SK-N-SH (cell line): Measurements from ENCODE around the gene KCNH8. TPM values are rescaled to one million over a fixed set of nuclear protein-coding genes. Genes with fewer than 3 reads are reported as not detected.

Source experiments
- CTCF ChIA-PET: fragments of 300-600, 350-600 bp; formaldehyde crosslinking; extraction: SDS; loops from one replicate; lab custom pipeline; 2021; lab: Yijun Ruan, JAX
- POLR2A ChIA-PET: fragments of 350-600 bp; sonication (Branson Sonifier 250); formaldehyde crosslinking; extraction: SDS; loops from one replicate; lab custom pipeline; 2020; ENCODE audit warnings: antibody characterized with exemption, inconsistent platforms; lab: Yijun Ruan, JAX
- DNase-seq: peaks from one replicate; pipeline ENCODE4 v3.0.0; 2012
- H2AFZ ChIP-seq: fragments of 200-600 bp; sonication (generic); 2 replicates; pipeline ENCODE4 v1.8.1; 2016; ENCODE audit warnings: antibody characterized with exemption, mild to moderate bottlenecking, low read depth
- H3F3A ChIP-seq: fragments of 200-600 bp; sonication (generic); replicated peaks from 2 replicates; pipeline ENCODE3; 2016; ENCODE audit warnings: antibody characterized with exemption, mild to moderate bottlenecking; ENCODE audit not compliant: insufficient read depth
- H3K27ac ChIP-seq, 2 experiments: fragments of 200-500 bp in 1 of 2; fragments of 200-600 bp in 1 of 2; sonication (Bioruptor generic) in 1 of 2; sonication (generic), shearing (Covaris generic) in 1 of 2; 2 replicates each; pipeline versions ENCODE4 v1.5.1 to v1.6.1; 2014 to 2016; ENCODE audit warnings: low read depth in 2 of 2, inconsistent platforms in 1 of 2, low read length in 1 of 2, mild to moderate bottlenecking in 1 of 2, mixed read lengths in 1 of 2
- H3K27me3 ChIP-seq: fragments of 200-600 bp; sonication (generic), shearing (Covaris generic); 2 replicates; pipeline ENCODE4 v1.6.1; 2016; ENCODE audit warnings: mixed run types; ENCODE audit not compliant: insufficient read depth
- H3K36me3 ChIP-seq, 2 experiments: fragments of 200-500 bp in 1 of 2; fragments of 200-600 bp in 1 of 2; sonication (Bioruptor generic) in 1 of 2; sonication (generic) in 1 of 2; replicated peaks in 1 of 2; 2 replicates each; pipeline versions ENCODE3 to v1.5.1; 2014 to 2016; ENCODE audit warnings: low read length in 1 of 2, mild to moderate bottlenecking in 1 of 2; ENCODE audit not compliant: insufficient read depth in 2 of 2, control insufficient read depth in 1 of 2
- H3K4me1 ChIP-seq, 2 experiments: fragments of 200-500 bp in 1 of 2; fragments of 200-600 bp in 1 of 2; sonication (Bioruptor generic) in 1 of 2; sonication (generic), shearing (Covaris generic) in 1 of 2; 2 replicates each; pipeline versions ENCODE4 v1.5.1 to v1.6.1; 2014 to 2016; ENCODE audit warnings: low read depth in 1 of 2, low read length in 1 of 2, mixed run types in 1 of 2; ENCODE audit not compliant: insufficient read depth in 2 of 2, control insufficient read depth in 1 of 2
- H3K4me2 ChIP-seq: fragments of 200-600 bp; sonication (generic), shearing (Covaris generic); 2 replicates; pipeline ENCODE4 v1.6.1; 2017; ENCODE audit warnings: mixed run types
- H3K4me3 ChIP-seq, 2 experiments: fragments of 200-500 bp in 1 of 2; fragments of 200-600 bp in 1 of 2; sonication (Bioruptor generic) in 1 of 2; sonication (generic), shearing (Covaris generic) in 1 of 2; 2 replicates each; pipeline versions ENCODE4 v1.5.1 to v1.8.1; 2014 to 2016; ENCODE audit warnings: low read depth in 2 of 2, inconsistent platforms in 1 of 2, low read length in 1 of 2, mild to moderate bottlenecking in 1 of 2, mixed read lengths in 1 of 2, moderate library complexity in 1 of 2
- H3K79me2 ChIP-seq: fragments of 200-600 bp; sonication (generic); 2 replicates; pipeline ENCODE4 v1.8.1; 2017; ENCODE audit warnings: mild to moderate bottlenecking; ENCODE audit not compliant: insufficient read depth
- H3K9ac ChIP-seq: fragments of 200-600 bp; sonication (generic); 2 replicates; pipeline ENCODE4 v1.6.1; 2017; ENCODE audit warnings: mixed run types
- H3K9me2 ChIP-seq: fragments of 200-600 bp; sonication (generic); 2 replicates; pipeline ENCODE4 v1.6.1; 2017; ENCODE audit warnings: mixed run types
- H3K9me3 ChIP-seq: fragments of 200-600 bp; sonication (generic); 2 replicates; pipeline ENCODE4 v1.6.1; 2017; ENCODE audit warnings: mixed run types, mild to moderate bottlenecking, moderate library complexity
- H4K20me1 ChIP-seq: fragments of 200-600 bp; sonication (generic); 2 replicates; pipeline ENCODE4 v1.6.1; 2017; ENCODE audit warnings: mild to moderate bottlenecking, mixed run types; ENCODE audit not compliant: insufficient read depth
- EP300 ChIP-seq, 2 experiments: IDR thresholded peaks; 2 replicates each; pipeline versions ENCODE4 v1.4.0 to v1.6.1; 2012; ENCODE audit warnings: borderline replicate concordance in 1 of 2, low read depth in 1 of 2, low read length in 1 of 2
- EZH2phosphoT487 ChIP-seq: fragments of 200-600 bp; sonication (generic); IDR thresholded peaks from 2 replicates; pipeline ENCODE4 v1.6.1; 2017; ENCODE audit warnings: low read depth, mixed run types, mild to moderate bottlenecking, antibody characterized with exemption, moderate library complexity, borderline replicate concordance
- FOSL2 ChIP-seq: IDR thresholded peaks from 2 replicates; pipeline ENCODE4 v1.4.0; 2012; ENCODE audit warnings: low read depth, mild to moderate bottlenecking, moderate library complexity, borderline replicate concordance
- GATA2 ChIP-seq: sonication (generic); formaldehyde crosslinking; IDR thresholded peaks from 2 replicates; pipeline ENCODE4 v1.5.0; 2020; ENCODE audit warnings: mild to moderate bottlenecking, missing genetic modification reagents
- JUND ChIP-seq: IDR thresholded peaks from 2 replicates; pipeline ENCODE4 v1.4.0; 2012
- NFIC ChIP-seq: IDR thresholded peaks from 2 replicates; pipeline ENCODE4 v1.4.0; 2012; ENCODE audit warnings: borderline replicate concordance
- NRF1 ChIP-seq: IDR thresholded peaks from 2 replicates; pipeline ENCODE4 v1.6.1; 2012; ENCODE audit warnings: low read depth, mild to moderate bottlenecking, low read length
- RAD21 ChIP-seq: IDR thresholded peaks from 2 replicates; pipeline ENCODE4 v1.6.1; 2012; ENCODE audit warnings: mild to moderate bottlenecking, low read length
- RCOR1 ChIP-seq: fragments of 150-350 bp; IDR thresholded peaks from 2 replicates; pipeline ENCODE4 v1.6.1; 2017; ENCODE audit warnings: antibody characterized with exemption, low read length
- RFX5 ChIP-seq: IDR thresholded peaks from 2 replicates; pipeline ENCODE4 v1.6.1; 2012; ENCODE audit warnings: mild to moderate bottlenecking, improper control_type of control experiment, low read length
- RXRA ChIP-seq: IDR thresholded peaks from 2 replicates; pipeline ENCODE4 v1.4.0; 2012; ENCODE audit warnings: low read depth, mild to moderate bottlenecking, borderline replicate concordance
- SMC3 ChIP-seq: IDR thresholded peaks from 2 replicates; pipeline ENCODE4 v1.6.1; 2012; ENCODE audit warnings: low read depth, low read length, improper control_type of control experiment
- TCF12 ChIP-seq: IDR thresholded peaks from 2 replicates; pipeline ENCODE4 v1.4.0; 2012
- TEAD4 ChIP-seq: IDR thresholded peaks from 2 replicates; pipeline ENCODE4 v1.4.0; 2012; ENCODE audit warnings: mild to moderate bottlenecking, borderline replicate concordance; ENCODE audit not compliant: insufficient read depth
- YY1 ChIP-seq: IDR thresholded peaks from 2 replicates; pipeline ENCODE4 v1.4.0; 2012; ENCODE audit warnings: low read depth, mild to moderate bottlenecking
- WGBS: methylation state at CpG from one replicate; pipeline ENCODE4 v1.1.6; 2017; ENCODE audit warnings: low lambda C conversion rate; 5-methylcytosine and 5-hydroxymethylcytosine counted together
- polyA plus RNA-seq, 3 experiments: library from polyadenylated mRNA; depleted of rRNA; stranded (reverse); fragments of >200 nt; gene quantifications; 2 replicates each; pipeline ENCODE4 v1.2.3, GENCODE V29; 2012
- TF ChIP-seq, protein P1 (sequence below): fragments of 150-350 bp; IDR thresholded peaks from 2 replicates; pipeline ENCODE4 v1.6.1; 2017; ENCODE audit warnings: antibody characterized with exemption, low read length, low read depth, borderline replicate concordance
- TF ChIP-seq, protein P2 (sequence below): fragments of 150-350 bp; IDR thresholded peaks from 2 replicates; pipeline ENCODE4 v1.6.1; 2016; ENCODE audit warnings: mild to moderate bottlenecking, low read depth, low read length
- TF ChIP-seq, protein P3 (sequence below): IDR thresholded peaks from 2 replicates; pipeline ENCODE4 v1.4.0; 2012; ENCODE audit warnings: low read depth, borderline replicate concordance

The KCNH8 gene
- polyA plus RNA-seq, 1 of the 3 experiments (the other 2 are of a cell fraction), result 0.05 TPM

DNA sequence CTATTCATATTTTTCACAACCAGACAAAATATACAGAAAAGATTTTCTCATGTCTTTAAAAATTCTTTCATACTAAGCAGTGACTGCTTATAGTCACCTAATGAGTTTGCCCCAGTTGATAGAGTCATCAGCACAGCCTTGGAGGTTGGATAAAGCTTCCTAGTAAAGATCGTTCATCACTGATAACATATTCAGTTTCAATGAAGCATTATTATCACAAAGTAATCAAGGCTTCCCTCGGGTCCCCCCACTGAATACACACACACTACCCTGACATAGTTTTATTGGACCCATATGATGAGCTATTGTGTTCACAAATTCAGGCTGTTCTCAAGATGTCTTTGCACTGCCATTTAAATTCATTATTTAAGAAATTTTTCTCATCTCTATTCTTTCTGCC, 297.8 kb downstream of the KCNH8 start:
- no peaks in the 10 kb centered on the region for H3F3A ChIP-seq
- TF ChIP-seq EP300 (IDR thresholded peaks at IDR 0.05; ENCODE audit: borderline replicate concordance in 1 of 2, low read depth in 1 of 2, low read length in 1 of 2) (no peak), GATA2 (CRISPR knock-in tag) (no peak), RCOR1 (no peak), RAD21 (no peak), YY1 (no peak), RFX5 (no peak)
- TF ChIP-seq, protein P1, sequence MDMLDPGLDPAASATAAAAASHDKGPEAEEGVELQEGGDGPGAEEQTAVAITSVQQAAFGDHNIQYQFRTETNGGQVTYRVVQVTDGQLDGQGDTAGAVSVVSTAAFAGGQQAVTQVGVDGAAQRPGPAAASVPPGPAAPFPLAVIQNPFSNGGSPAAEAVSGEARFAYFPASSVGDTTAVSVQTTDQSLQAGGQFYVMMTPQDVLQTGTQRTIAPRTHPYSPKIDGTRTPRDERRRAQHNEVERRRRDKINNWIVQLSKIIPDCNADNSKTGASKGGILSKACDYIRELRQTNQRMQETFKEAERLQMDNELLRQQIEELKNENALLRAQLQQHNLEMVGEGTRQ, result no peak
- TF ChIP-seq, protein P2, sequence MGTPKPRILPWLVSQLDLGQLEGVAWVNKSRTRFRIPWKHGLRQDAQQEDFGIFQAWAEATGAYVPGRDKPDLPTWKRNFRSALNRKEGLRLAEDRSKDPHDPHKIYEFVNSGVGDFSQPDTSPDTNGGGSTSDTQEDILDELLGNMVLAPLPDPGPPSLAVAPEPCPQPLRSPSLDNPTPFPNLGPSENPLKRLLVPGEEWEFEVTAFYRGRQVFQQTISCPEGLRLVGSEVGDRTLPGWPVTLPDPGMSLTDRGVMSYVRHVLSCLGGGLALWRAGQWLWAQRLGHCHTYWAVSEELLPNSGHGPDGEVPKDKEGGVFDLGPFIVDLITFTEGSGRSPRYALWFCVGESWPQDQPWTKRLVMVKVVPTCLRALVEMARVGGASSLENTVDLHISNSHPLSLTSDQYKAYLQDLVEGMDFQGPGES, result no peak
- no peaks in the 10 kb centered on the region for H3K9me3 ChIP-seq
- no peak overlapping the region for H2AFZ ChIP-seq
- H3K4me2 ChIP-seq, result no peak overlapping the region
- H3K27me3 ChIP-seq, result no peaks in the 10 kb centered on the region
- DNase-seq, result no peak
- H3K4me1 ChIP-seq, result no peaks in the 10 kb centered on the region
- WGBS, result 13% methylated on average over 2 of the region's 2 CpGs
- H3K79me2 ChIP-seq, result no peaks in the 10 kb centered on the region
- ChIA-PET POLR2A (no interaction called here), CTCF (no interaction called here)
- H3K27ac ChIP-seq, result no peak overlapping the region
- no peaks in the 10 kb centered on the region for H3K36me3 ChIP-seq
- H3K9ac ChIP-seq, result no peak overlapping the region
- H3K9me2 ChIP-seq, result no peaks in the 10 kb centered on the region
- no peaks in the 10 kb centered on the region for H4K20me1 ChIP-seq
- no peak overlapping the region for H3K4me3 ChIP-seq

DNA sequence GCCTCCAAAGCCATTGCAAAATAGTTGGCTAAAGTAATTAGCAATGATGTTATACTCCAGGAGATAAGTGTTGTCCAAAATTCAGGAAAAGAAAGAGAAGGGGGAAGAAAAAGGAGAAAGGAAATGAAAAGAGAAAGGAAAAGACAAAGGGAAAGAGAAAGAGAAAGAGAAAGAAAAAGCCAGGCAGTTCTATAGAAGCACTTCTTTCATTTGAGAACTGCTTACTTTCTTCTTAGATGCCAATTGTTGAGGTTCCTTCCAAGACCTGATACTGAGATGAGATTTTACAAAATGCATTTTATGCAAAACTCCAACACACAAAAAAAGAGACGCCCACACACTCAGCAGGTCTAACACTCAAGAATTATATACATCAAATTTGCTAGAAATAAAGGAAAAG, 298.4 kb downstream of the KCNH8 start:
- Histone ChIP-seq H3K4me3 (no peak overlapping the region), H3K4me1 (no peaks in the 10 kb centered on the region), H3K9ac (no peak overlapping the region), H3F3A (no peaks in the 10 kb centered on the region), H3K79me2 (no peaks in the 10 kb centered on the region), H3K36me3 (no peaks in the 10 kb centered on the region), H3K27me3 (no peaks in the 10 kb centered on the region), H2AFZ (no peak overlapping the region), H4K20me1 (no peaks in the 10 kb centered on the region), H3K27ac (no peak overlapping the region), H3K9me2 (no peaks in the 10 kb centered on the region), H3K9me3 (no peaks in the 10 kb centered on the region), H3K4me2 (no peak overlapping the region)
- no peak for DNase-seq
- ChIA-PET POLR2A (no interaction called here), CTCF (no interaction called here)
- TF ChIP-seq JUND (no peak), GATA2 (CRISPR knock-in tag) (no peak)
- TF ChIP-seq, all 33 proteins: peak for 0
- 11% methylated on average over 1 of the region's 1 CpG for WGBS

DNA sequence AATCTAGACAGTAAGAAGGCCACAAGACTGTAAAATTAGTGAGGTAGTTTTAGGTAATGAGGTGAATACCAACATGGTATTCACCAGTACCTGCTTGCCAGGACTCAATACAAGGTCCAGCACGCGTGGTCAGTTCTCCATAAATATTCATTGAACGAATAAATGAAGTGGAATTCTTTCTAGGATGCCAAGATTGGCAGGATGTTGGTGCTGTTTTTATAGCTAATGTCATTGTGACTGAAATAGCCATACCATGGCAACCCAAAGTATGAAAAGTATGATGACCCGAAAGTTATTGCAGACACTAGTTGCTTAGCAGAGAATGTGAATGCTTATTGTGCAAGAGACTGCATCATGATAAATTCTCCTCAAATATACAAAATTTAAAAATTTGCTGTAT, 307.2 kb downstream of the KCNH8 start:
- no peaks in the 10 kb centered on the region for H3K79me2 ChIP-seq
- no peaks in the 10 kb centered on the region for H3K27me3 ChIP-seq
- H3F3A ChIP-seq, result no peaks in the 10 kb centered on the region
- H3K4me1 ChIP-seq, result no peaks in the 10 kb centered on the region
- no peak overlapping the region for H3K4me3 ChIP-seq
- no peak overlapping the region for H3K4me2 ChIP-seq
- H3K36me3 ChIP-seq, result no peaks in the 10 kb centered on the region
- no peaks in the 10 kb centered on the region for H3K9me3 ChIP-seq
- ChIA-PET CTCF (interaction anchor here (1.3 kb wide), 1 partner anchor 10 kb away, joined by 3 read pairs; no protein-coding TSS in a partner anchor), POLR2A (no interaction called here)
- WGBS, result 42% methylated on average over 4 of the region's 4 CpGs
- H3K9me2 ChIP-seq, result no peaks in the 10 kb centered on the region
- H4K20me1 ChIP-seq, result no peaks in the 10 kb centered on the region
- H2AFZ ChIP-seq, result no peak overlapping the region
- no peak for DNase-seq
- no peak overlapping the region for H3K9ac ChIP-seq
- H3K27ac ChIP-seq, result no peak overlapping the region
- TF ChIP-seq RFX5 (no peak), RXRA (no peak), EZH2phosphoT487 (no peak), NFIC (no peak), TEAD4 (no peak), TCF12 (no peak), EP300 (IDR thresholded peaks at IDR 0.05; ENCODE audit: borderline replicate concordance in 1 of 2, low read depth in 1 of 2, low read length in 1 of 2) (no peak), NRF1 (no peak), SMC3 (no peak), RAD21 (no peak), JUND (no peak), FOSL2 (no peak)
- TF ChIP-seq, protein P1, result no peak
- TF ChIP-seq, protein P3, sequence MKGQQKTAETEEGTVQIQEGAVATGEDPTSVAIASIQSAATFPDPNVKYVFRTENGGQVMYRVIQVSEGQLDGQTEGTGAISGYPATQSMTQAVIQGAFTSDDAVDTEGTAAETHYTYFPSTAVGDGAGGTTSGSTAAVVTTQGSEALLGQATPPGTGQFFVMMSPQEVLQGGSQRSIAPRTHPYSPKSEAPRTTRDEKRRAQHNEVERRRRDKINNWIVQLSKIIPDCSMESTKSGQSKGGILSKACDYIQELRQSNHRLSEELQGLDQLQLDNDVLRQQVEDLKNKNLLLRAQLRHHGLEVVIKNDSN, result no peak
